Neural cell (in vitro differentiated cells): ENCODE measurements around the gene CCDC15. TPM values are rescaled to one million over a fixed set of nuclear protein-coding genes. Genes with fewer than 3 reads are reported as not detected.

ENCODE experiments used
- H2AFZ ChIP-seq: fragments of 200-600, 300-800 bp; sonication (generic), shearing (Covaris generic); 2 replicates; pipeline ENCODE4 v1.6.0; 2014; ENCODE audit warnings: low read depth, mild to moderate bottlenecking, antibody characterized with exemption, low read length, moderate library complexity
- H3F3A ChIP-seq: fragments of 200-600 bp; shearing (Covaris generic); 2 replicates; pipeline ENCODE4 v1.6.1; 2016; ENCODE audit warnings: mild to moderate bottlenecking, moderate library complexity, mixed read lengths, antibody characterized with exemption, low read length; ENCODE audit not compliant: insufficient read depth, poor library complexity, severe bottlenecking
- H3K27ac ChIP-seq: fragments of 200-600, 300-800 bp; sonication (generic), shearing (Covaris generic); 2 replicates; pipeline ENCODE4 v1.5.1; 2014; ENCODE audit warnings: mild to moderate bottlenecking, low read length, moderate library complexity
- H3K27me3 ChIP-seq: fragments of 300-800, 200-600 bp; sonication (generic), shearing (Covaris generic); 2 replicates; pipeline ENCODE4 v1.6.0; 2014; ENCODE audit warnings: mild to moderate bottlenecking, low read depth, low read length, moderate library complexity; ENCODE audit not compliant: insufficient read depth
- H3K36me3 ChIP-seq: fragments of 300-800, 200-600 bp; sonication (generic), shearing (Covaris generic); 2 replicates; pipeline ENCODE4 v1.5.1; 2014; ENCODE audit warnings: mild to moderate bottlenecking, antibody characterized with exemption, low read length, moderate library complexity; ENCODE audit not compliant: insufficient read depth
- H3K4me2 ChIP-seq: fragments of 300-800, 200-600 bp; sonication (generic), shearing (Covaris generic); 2 replicates; pipeline ENCODE4 v1.6.0; 2014; ENCODE audit warnings: mild to moderate bottlenecking, low read length
- H3K4me3 ChIP-seq: fragments of 300-800, 200-600 bp; sonication (generic), shearing (Covaris generic); 2 replicates; pipeline ENCODE4 v1.5.1; 2014; ENCODE audit warnings: mild to moderate bottlenecking, low read length, moderate library complexity
- H3K79me2 ChIP-seq: fragments of 200-600 bp; shearing (Covaris generic); replicated peaks from 2 replicates; pipeline ENCODE4 v1.6.0; 2014; ENCODE audit warnings: mild to moderate bottlenecking, low read length, moderate library complexity; ENCODE audit not compliant: insufficient read depth
- H3K9ac ChIP-seq: fragments of 300-800, 200-600 bp; sonication (generic), shearing (Covaris generic); 2 replicates; pipeline ENCODE4 v1.6.1; 2016; ENCODE audit warnings: mild to moderate bottlenecking, low read length, mixed read lengths
- H3K9me2 ChIP-seq: fragments of 200-600 bp; shearing (Covaris generic); 2 replicates; pipeline ENCODE4 v1.6.1; 2016; ENCODE audit warnings: mild to moderate bottlenecking, low read length, mixed read lengths; ENCODE audit not compliant: insufficient read depth
- H3K9me3 ChIP-seq: fragments of 200-600, 300-800 bp; sonication (generic), shearing (Covaris generic); 2 replicates; pipeline ENCODE4 v1.6.1; 2016; ENCODE audit warnings: mild to moderate bottlenecking, mixed run types, low read length, moderate library complexity, mixed read lengths
- H4K20me1 ChIP-seq: fragments of 200-600 bp; shearing (Covaris generic); 2 replicates; pipeline ENCODE4 v1.6.1; 2016; ENCODE audit warnings: mild to moderate bottlenecking, mixed run types; ENCODE audit not compliant: insufficient read depth
- EP300 ChIP-seq: fragments of 450-650 bp; conservative IDR thresholded peaks from 2 replicates; pipeline ENCODE4 v1.6.1; 2014; ENCODE audit warnings: antibody characterized with exemption, mild to moderate bottlenecking, moderate library complexity; ENCODE audit not compliant: poor library complexity, severe bottlenecking
- EZH2 ChIP-seq: fragments of 200-600, 300-800 bp; shearing (Covaris generic), sonication (generic); IDR thresholded peaks from 2 replicates; pipeline ENCODE4 v1.6.1; 2014; ENCODE audit warnings: antibody characterized with exemption, low read length, borderline replicate concordance, mild to moderate bottlenecking; ENCODE audit not compliant: insufficient read depth, poor library complexity, severe bottlenecking
- MXI1 ChIP-seq: fragments of 450-650 bp; conservative IDR thresholded peaks from 2 replicates; pipeline ENCODE4 v1.6.1; 2014; ENCODE audit warnings: antibody characterized with exemption, mild to moderate bottlenecking; ENCODE audit not compliant: poor library complexity, severe bottlenecking
- POLR2AphosphoS5 ChIP-seq: IDR thresholded peaks from 2 replicates; pipeline ENCODE4 v1.6.1; 2012
- RAD21 ChIP-seq: fragments of 450-650 bp; conservative IDR thresholded peaks from 2 replicates; pipeline ENCODE4 v1.6.1; 2014; ENCODE audit warnings: antibody characterized with exemption, mild to moderate bottlenecking, moderate library complexity
- SMC3 ChIP-seq: fragments of 450-650 bp; conservative IDR thresholded peaks from 2 replicates; pipeline ENCODE4 v1.6.1; 2014; ENCODE audit warnings: antibody characterized with exemption, mild to moderate bottlenecking, moderate library complexity; ENCODE audit not compliant: poor library complexity
- TAF1 ChIP-seq: IDR thresholded peaks from 2 replicates; pipeline ENCODE4 v1.6.1; 2012; ENCODE audit warnings: low read depth
- polyA plus RNA-seq: library from polyadenylated mRNA; depleted of rRNA; stranded (reverse); fragments of >200 nt; gene quantifications from 2 replicates; pipeline ENCODE4 v1.2.3, GENCODE V29; 2014
- TF ChIP-seq, protein P1 (sequence below): IDR thresholded peaks from 2 replicates; pipeline ENCODE4 v1.6.1; 2012; ENCODE audit warnings: borderline replicate concordance
- TF ChIP-seq, protein P2 (sequence below): fragments of 450-650 bp; IDR thresholded peaks from 2 replicates; pipeline ENCODE4 v1.5.1; 2014; ENCODE audit warnings: antibody characterized with exemption, mild to moderate bottlenecking, moderate library complexity; ENCODE audit not compliant: poor library complexity, severe bottlenecking

CCDC15 gene
- polyA plus RNA-seq, 1 donor from 2014 or later, result 2.5 TPM

DNA sequence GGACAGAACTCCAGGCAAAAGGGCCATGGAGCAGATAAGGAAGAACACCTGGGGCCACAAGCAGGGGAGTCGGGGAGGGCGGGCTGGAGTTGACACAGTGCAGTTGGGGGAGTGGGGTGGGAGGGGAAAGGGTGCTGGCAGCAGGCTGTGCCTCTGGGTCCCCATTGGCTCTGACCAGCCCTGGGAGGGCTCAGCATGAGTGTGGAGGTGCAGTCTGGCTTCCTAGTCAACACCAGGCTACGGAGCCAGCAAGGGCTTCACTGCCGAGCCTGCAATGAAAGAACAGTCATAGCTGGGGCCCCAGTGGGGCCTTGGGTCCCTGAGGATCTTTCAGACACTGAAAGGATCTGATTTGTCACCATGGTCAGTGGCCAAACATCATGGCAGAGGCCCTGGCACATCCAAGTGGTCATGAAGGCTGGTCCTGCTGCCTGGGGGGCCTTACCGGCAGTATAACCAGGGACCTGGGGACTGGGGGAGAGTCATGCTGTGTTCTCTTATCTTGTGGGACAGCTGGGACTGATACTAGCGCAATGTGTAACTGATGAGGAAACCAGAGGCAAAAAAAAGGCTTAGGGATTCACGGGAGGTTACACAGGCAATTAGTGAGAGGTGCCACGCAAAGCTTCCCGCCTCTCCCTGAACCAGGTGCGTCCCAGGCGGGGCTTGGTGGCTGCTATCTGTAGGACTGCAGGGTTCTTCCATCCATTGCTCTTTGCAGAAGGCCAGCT lies 120.7 kb downstream of the CCDC15 start:
- Histone ChIP-seq H3K9ac (no peak overlapping the region), H3K27ac (no peak overlapping the region), H3K9me2 (no peaks in the 10 kb centered on the region), H3K4me3 (no peak overlapping the region), H4K20me1 (no peaks in the 10 kb centered on the region), H3F3A (no peaks in the 10 kb centered on the region), H3K4me2 (no peak overlapping the region), H3K79me2 (no peaks in the 10 kb centered on the region), H3K27me3 (no peaks in the 10 kb centered on the region), H3K36me3 (no peaks in the 10 kb centered on the region), H2AFZ (no peak overlapping the region), H3K9me3 (no peaks in the 10 kb centered on the region)
- TF ChIP-seq EZH2, result no peak
- TF ChIP-seq TAF1, result no peak
- no peak for TF ChIP-seq MXI1
- TF ChIP-seq RAD21, result no peak
- TF ChIP-seq EP300, result no peak
- TF ChIP-seq POLR2AphosphoS5, result no peak
- TF ChIP-seq, protein P1, sequence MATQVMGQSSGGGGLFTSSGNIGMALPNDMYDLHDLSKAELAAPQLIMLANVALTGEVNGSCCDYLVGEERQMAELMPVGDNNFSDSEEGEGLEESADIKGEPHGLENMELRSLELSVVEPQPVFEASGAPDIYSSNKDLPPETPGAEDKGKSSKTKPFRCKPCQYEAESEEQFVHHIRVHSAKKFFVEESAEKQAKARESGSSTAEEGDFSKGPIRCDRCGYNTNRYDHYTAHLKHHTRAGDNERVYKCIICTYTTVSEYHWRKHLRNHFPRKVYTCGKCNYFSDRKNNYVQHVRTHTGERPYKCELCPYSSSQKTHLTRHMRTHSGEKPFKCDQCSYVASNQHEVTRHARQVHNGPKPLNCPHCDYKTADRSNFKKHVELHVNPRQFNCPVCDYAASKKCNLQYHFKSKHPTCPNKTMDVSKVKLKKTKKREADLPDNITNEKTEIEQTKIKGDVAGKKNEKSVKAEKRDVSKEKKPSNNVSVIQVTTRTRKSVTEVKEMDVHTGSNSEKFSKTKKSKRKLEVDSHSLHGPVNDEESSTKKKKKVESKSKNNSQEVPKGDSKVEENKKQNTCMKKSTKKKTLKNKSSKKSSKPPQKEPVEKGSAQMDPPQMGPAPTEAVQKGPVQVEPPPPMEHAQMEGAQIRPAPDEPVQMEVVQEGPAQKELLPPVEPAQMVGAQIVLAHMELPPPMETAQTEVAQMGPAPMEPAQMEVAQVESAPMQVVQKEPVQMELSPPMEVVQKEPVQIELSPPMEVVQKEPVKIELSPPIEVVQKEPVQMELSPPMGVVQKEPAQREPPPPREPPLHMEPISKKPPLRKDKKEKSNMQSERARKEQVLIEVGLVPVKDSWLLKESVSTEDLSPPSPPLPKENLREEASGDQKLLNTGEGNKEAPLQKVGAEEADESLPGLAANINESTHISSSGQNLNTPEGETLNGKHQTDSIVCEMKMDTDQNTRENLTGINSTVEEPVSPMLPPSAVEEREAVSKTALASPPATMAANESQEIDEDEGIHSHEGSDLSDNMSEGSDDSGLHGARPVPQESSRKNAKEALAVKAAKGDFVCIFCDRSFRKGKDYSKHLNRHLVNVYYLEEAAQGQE, result no peak
- TF ChIP-seq, protein P2, sequence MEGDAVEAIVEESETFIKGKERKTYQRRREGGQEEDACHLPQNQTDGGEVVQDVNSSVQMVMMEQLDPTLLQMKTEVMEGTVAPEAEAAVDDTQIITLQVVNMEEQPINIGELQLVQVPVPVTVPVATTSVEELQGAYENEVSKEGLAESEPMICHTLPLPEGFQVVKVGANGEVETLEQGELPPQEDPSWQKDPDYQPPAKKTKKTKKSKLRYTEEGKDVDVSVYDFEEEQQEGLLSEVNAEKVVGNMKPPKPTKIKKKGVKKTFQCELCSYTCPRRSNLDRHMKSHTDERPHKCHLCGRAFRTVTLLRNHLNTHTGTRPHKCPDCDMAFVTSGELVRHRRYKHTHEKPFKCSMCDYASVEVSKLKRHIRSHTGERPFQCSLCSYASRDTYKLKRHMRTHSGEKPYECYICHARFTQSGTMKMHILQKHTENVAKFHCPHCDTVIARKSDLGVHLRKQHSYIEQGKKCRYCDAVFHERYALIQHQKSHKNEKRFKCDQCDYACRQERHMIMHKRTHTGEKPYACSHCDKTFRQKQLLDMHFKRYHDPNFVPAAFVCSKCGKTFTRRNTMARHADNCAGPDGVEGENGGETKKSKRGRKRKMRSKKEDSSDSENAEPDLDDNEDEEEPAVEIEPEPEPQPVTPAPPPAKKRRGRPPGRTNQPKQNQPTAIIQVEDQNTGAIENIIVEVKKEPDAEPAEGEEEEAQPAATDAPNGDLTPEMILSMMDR, result no peak
- TF ChIP-seq SMC3, result no peak

DNA sequence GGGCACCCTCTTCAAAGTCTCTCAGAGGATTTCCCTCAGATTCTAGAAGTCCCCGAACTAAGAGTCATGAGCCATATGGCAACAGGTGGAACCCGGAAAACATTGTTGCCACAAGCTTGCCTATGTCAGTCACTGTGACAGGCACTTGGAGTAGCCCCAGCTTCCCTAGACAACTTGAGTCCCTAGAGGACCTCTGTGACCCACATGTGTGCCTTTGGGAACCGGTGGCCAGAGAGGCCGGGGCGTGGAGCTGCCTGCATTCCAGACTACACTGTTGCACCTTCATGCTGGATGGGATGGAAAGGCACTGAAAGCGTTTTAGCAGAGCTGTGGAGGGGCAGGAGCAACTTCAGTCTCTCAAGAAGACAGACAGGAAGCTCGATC lies 121.2 kb downstream of the CCDC15 start:
- Histone ChIP-seq H3K9me3 (no peaks in the 10 kb centered on the region), H3K4me3 (no peak overlapping the region), H3K79me2 (no peaks in the 10 kb centered on the region), H3K27ac (no peak overlapping the region), H3K9me2 (no peaks in the 10 kb centered on the region), H3K9ac (no peak overlapping the region), H2AFZ (no peak overlapping the region), H3K27me3 (no peaks in the 10 kb centered on the region), H3K36me3 (no peaks in the 10 kb centered on the region), H4K20me1 (no peaks in the 10 kb centered on the region), H3F3A (no peaks in the 10 kb centered on the region), H3K4me2 (no peak overlapping the region)
- TF ChIP-seq RAD21, result no peak
- TF ChIP-seq, protein P2, result no peak
